Hypothalamus (tissue), 51 donors: ENCODE data around the gene ULBP3.
A peak's percentile ranks its signal among the peaks of the same experiment; 100 is the strongest.
"Not testable (repeated sequence)": the region's sequence is repeated elsewhere in the genome, so short reads cannot be mapped to it uniquely, and the experiment has no call there.

Experiments
- DNase-seq, 51 donors: peaks; one replicate each; lab custom pipeline; 2025; lab: John Stamatoyannopoulos, UW

The ULBP3 gene

DNA sequence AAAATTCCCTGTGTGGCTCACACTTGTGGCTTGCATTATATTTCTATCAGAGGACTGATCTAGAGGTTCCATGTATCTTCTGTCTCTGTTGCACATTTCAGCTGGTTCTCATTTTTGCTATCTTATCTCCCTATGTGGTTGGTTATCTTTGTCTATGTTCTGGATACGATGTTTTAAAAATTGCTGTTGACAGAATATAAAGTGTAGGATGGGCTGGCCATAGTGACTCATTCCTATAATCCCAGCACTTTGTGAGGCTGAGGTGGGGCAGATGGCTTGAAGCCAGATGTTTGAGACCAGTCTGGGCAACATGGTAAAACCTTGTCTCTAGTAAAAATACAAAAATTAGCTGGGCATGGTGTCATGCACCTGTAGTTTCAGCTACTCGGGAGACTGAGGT, 9.9 kb upstream of the ULBP3 start:
- no peak for DNase-seq

DNA sequence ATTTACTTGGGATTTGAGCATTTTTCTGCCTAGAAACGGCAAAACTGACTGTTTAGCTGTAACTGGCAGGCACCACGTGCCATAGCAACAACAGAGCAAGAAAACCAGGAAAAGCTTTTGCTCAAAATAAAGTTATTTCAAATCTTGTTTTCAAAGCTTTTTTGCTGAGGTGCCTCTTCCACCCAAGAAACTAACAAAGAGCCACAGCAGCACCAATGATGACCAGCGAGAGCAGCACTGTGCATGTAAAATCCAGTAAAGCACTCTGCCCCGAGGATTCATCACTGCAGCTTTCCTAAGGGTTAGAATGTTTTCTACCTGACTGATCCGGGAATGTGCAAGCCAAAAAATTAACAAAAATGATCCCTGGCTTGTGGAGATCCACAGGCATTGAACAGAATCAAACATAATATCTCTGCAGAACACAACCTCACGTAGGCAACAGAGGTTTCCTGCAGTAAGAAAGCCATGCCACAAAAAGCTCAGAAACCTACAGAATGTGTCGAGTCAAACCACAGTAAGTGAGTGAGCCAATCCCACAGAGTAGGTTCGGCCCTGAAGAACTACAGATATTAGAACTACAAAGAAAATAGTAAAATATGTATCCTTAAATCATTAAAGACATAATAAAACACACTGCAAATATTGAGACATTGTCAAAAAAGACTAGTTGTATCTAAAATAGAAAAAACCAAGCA, 7.4 kb upstream of the ULBP3 start:
- peak in 1 of 51 donors; percentile 7 for DNase-seq

DNA sequence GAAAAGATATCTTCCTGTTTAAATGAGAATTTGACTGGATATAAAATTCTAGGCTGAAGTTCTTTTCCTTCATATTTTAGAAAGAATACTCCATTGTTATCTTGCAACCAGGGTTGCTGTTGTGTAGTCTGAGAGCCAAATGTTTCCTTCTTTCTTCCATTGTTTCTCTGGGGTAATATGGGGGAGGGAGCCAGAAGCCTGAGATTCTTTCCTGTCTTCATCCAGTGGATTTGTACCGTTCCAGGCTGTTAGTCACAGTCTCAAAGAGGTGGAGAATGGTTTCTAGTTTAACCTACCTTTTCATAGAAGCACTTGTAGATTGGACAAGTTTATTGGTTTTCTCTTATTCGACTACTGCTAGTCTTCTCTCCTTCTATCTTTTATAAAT, 6.1 kb upstream of the ULBP3 start:
- no peak for DNase-seq

DNA sequence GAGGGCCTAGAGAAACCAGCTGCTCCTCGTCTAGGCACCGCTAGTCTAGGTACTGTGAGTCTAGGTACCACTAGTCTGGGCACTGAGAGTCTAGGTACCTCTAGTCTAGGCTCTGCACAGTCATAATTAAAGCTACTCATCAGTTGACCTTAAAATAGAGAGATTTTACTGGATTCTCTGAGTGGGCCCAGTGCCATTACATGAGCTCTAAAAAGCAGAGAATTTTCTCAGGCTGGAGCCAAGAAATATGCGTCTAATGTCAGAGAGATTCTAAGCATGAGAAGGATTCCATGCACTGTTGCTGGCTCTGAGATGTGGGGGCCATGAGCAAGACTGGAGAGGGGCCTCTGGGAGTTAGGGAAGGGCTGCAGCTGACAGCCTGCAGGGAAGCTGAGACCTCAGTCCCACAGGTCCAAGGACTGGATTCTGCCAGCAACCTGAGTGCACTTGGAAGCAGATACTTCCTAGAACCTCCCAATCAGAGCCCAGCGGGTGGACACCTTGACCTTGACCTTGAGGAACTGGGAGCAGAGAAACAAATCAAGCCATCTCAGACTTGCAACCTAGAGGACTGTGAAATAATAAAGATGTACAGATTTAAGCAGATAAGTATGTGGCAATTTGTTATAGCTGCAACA, 5.6 kb upstream of the ULBP3 start:
- DNase-seq: not testable (repeated sequence)

DNA sequence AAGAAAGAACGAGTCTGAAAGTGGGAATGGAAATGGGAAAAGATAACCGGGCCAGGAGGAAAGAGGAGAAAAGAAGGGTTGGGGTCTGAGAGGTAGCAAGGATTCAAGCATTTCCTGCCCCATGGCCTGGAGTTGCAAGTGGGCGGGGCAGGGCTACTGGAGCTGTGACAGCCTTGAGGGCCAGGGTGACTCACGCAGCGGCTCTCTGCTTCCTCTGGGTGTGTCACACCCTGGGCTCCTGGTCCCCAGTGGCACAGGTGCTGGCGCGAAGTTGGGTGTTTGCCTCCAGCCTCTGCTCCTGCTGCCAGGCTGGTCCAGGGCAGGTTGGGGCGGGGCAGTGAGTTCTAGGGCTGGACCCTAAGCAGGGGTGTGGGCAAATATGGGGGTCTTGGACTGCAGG, 3.3 kb upstream of the ULBP3 start:
- no peak for DNase-seq

DNA sequence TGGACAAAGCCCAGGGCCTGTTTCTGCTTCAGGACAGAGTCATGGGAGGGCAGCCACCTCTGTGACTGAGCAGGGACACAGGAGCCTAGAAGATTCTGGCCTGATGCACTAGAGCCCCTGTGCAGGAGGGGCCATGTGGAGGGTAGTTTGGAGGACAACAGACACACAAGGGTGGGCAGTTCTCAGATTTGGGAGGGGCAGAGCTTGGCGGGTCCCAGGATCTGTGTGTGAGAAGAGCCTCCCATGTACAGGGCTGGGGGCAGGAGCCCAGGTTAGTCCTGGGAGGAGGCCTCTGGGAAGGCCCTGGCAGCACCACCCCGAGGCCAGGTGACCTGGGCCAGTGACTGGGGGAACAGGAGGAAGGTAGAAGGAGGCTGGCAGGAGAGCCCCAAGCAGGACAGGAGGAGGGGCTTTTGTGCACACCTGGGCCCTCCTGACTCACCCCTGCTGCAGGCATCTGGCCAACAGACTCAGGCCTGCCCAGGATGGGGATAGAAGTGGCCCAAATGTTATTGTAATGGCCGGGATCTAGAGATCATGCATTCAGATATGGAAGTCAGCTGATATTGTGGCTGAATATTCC, 1.4 kb upstream of the ULBP3 start:
- no peak for DNase-seq

DNA sequence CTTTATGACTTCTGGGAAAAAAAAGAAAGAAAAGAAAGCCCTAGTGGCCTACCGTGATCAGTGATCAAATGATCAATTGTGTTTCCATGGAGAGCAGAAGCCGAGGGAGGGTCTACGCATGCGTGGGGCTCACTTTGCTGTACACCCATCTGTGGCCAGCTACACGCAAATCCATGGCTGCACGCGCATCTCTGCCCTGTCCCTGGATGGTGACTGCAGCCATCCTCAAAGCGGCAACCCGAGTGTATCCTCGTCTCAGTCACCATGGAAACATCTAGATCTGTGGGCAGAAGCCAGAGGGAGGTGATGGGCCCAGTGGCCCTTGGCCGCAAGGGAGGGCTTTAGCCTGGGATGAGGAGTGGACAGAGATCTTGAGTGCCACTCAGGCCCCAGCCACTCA, 785 bp upstream of the ULBP3 start:
- peak in 22 of 51 donors; percentile 6 to 48 (median 25) for DNase-seq

DNA sequence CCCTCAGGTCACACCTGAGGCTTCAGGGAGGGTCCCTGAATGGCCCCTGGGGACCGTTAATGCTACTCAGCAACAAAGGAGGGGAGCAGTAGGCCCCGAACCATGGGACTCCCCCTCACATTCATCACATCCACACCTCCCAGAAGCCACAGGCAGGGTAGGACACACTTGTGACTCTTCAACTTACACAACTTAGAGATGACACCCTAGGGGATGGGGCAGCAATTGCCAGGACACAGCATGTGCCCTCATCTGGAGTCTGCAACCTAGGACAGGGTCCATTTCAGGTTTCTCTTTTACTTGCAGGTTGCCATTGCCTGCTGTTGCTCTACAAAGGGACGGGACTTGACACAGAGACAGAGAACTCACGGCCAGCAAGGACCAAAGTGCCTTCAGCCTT, 770 bp downstream of the ULBP3 start:
- DNase-seq: no peak

DNA sequence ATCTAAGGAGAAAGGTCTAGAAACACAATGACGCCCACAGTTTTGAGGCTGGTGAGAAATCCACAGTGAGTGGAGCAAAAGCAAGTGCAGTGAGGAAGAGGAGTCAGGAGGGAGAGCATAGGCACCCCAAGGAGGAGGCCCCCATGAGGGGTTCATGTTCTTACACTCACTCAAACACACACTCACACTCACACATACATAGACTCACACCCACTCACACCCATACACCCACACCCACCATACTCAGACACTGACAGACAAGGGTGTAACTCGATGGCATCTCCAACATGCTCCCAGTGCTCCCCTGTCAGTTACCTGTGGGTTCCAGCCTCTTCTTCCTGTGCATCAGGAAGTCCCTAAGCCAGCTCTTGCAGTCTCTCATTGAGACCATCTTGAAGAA, 3.8 kb downstream of the ULBP3 start:
- DNase-seq: no peak

DNA sequence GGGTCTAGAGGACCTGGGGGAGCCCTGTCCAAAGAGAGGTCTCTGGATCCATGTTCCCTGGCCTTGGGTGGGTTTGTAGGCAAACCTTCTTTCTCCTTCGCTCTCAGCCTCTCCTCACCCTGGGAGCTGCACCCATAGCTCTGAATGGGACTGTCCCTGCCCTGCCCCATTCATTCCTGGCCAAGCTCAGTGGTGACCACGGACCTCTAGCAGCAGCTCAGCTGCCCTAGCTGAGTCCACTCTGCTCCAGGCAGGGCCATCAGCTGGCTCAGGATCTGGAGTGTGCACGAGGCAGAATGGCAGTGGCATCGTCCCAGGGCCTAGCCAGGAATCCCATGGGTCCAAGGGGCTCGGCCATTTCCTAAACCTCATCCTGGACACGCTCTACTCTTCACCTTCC, 5.3 kb downstream of the ULBP3 start:
- DNase-seq: no peak

DNA sequence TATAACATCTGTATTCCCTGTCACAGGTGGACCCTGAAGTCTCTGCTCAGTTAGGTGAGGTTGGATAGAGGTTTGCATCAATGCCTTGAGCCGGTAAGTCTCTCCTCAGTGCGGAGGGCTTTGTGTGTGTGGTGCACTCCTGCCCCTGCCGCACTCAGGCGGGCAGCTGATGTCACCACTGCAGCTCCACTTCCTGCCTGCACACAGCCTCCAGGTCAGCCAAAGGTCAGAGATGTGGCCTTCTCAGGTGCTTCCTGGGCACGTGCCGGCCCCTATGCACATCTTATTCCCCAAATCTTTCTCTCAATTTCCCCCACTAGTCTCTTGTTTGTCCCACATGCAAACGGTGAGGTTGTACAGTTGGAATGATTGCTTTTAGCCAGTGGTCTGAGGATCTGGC, 8.9 kb downstream of the ULBP3 start:
- not testable (repeated sequence) for DNase-seq

DNA sequence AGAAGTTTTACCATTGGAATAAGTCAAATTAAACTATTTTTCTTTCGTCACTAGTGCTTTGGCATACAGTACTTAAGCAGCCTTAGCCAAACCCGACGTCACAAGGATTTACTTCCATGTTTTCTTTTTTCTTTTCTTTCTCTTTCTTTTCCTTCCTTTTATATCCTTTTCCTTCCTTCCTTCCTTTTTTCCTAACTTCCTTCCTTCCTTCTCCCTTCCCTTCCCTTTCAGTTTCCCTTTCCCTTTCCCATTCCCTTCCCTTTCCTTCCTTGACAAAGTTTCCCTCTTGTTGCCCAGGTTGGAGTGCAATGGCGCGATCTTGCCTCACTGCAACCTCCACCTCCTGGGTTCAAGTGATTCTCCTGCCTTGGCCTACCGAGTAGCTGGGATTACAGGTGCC, 9.9 kb downstream of the ULBP3 start:
- no peak for DNase-seq

DNA sequence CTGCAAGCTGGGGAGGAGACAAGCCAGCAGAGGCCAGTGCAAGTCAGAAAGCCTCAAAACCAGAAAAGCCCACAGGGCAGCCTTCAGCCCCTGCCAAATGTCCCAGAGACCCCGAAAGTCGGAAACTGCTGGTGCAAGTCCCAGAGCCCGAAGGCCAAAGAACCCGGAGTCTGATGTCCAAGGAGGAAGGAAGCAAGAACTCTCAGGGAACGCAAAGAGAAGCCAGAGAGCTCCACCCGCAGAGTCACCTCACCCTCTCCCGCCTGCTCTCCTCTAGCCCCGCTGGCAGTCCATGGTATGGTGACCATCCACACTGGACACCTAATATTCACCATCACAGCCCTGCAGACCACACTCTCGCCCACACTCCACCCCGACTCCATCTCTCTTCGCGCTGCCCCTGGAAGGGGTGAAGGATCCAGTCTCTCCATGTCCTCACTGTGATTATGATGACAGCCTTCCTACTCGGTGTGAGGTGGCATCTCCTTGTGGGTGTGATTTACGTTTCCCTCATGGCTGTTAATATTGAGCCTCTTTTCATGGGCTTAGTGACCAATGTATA, 10.6 kb downstream of the ULBP3 start:
- DNase-seq: no peak

DNA sequence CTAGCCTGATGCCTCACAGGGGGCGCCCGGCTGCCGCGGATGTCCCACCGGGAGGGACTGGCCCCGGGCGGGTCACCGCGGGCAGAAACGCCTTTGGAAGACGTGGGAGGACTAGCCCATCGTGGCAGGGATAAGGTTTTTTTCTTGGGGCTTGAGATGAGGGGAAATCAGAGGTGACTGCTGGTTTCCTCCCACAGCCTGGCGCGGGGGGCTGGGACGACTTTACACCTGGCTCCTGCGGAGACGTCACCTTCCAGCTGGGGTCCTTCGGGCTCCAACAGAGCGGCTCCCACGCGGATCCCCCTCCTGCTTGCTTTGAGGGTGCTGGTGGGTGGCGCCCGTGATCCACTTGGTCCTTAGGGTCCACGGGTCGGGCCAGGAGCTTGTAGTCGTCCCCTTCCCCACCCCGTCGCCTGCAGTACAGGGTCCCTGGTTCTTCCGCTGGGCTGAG, 11.4 kb downstream of the ULBP3 start:
- no peak for DNase-seq

DNA sequence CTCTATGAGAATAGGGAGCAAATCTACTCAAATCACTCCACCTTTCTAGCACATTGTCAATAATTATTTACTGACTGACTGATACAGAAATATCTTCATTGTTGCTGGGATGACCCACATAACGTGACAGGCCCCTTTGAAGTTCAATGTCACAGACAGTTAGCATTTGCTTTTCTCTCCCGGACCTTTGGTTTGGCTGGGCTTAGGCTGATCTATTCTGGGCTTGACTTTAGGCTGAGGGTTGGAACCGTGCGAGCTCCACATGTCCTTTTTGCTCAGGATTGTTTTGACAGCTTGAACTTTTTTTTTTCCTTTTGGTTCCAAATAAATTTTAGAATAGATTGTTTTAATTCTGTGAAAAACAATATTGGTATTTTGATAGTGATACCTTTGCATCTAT, 12.0 kb downstream of the ULBP3 start:
- DNase-seq: no peak

DNA sequence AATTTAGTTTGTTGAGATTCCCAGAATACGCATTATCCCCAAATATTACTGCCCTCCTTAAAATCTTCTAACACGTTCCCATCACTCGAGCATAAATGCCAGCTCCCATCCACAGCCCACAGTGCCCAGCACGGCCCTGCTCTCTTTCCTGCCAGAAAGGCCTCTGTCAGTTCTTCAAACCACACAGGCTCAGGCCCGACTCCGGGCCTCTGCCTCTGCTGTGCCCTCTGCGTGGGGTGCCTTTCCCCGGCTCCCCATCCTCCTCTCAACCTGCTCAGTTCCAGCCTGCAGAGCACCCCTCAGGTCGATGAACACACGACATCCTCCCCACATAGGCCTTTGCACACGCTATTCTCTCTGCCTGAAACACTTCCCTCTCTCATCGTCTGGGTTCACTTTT, 12.8 kb downstream of the ULBP3 start:
- DNase-seq: no peak

DNA sequence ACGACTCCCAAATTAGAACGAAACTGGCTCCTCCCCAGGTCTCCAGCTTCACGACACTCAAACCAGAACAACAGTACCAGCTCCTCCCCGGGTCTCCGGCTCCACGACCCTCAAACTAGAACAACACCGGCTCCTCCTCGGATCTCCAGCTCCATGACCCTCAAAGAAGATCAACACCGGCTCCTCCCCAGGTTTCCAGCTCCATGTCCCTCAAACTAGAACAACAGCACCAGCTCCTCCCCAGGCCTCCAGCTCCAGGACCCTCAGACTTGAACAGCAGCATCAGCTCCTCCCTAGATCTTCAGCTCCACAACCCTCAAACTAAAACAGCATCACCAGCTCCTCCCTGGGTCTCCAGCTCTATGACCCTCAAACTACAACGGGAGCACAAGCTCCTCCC, 13.8 kb downstream of the ULBP3 start:
- DNase-seq: no peak

DNA sequence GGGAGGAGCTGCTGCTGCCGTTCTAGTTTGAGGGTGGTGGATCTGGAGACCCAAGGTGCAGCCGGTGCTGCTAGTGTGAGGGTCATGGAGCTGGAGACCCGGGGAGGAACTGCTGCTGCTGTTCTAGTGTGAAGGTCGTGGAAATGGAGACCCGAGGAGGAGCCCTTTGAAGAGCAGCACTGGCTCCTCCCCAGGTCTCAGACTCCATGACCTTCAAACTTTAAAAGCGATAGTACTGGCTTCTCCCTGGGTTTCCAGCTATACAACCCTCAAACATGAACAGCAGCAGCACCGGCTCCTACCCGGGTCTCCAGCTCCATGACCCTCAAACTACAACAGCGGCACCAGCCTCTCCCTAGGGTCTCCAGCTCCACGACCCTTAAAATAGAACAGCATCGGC, 15.5 kb downstream of the ULBP3 start:
- no peak for DNase-seq

DNA sequence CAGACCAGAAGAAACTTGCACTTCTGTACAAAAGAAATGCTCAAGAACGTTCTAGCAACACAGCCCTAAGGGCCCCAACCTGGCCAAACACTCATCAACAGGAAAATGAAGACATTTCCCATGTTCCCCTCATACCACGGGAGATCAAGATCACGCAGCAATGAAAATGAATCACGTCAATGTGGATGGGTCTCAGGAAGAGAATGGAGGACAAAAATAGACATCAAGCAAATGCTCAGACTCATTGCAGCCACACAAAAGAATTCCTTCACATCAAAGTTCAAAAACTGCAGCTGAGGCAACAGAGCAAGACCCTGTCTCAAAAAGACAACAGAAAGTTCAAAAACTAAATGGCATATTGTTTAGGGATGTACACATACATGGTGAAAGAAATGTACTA, 18.1 kb downstream of the ULBP3 start:
- no peak for DNase-seq

DNA sequence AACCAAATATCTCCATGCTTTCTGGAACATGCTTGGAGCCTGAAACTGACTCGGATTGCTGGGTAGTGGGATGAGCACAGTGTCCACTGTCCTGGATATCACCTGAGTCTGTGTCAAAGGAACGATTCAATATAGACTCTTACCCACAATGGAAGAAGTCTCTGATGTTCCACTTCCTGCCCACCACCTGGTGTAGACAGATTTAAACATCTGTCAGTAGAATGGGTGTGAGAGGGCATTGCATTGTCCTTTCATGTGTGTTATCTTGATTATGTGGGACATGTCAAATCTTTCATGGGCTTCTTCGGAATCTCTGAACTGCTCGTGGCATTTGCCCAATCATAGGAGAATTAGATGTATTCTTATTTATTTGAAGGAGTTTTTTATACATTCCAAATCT, 20.8 kb downstream of the ULBP3 start:
- DNase-seq: no peak

DNA sequence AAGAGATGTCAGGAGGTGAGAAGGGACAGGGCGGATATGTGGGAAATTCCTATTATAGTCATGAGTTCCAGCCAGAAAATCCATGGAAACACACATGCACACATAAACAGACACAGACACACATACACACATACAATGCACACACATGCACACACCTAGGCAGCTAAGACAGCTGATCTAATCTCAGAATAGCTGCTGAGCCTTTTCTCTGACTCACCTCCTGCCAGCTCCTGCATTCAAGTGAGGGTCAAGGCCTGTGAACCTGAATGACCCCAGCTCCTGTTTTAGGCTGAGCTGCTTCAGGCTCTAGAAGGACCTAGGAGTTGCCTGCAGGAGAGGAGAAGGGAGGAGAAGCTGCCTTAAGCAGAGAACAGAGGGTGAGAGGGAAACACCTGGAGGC, 22.0 kb downstream of the ULBP3 start:
- no peak for DNase-seq

DNA sequence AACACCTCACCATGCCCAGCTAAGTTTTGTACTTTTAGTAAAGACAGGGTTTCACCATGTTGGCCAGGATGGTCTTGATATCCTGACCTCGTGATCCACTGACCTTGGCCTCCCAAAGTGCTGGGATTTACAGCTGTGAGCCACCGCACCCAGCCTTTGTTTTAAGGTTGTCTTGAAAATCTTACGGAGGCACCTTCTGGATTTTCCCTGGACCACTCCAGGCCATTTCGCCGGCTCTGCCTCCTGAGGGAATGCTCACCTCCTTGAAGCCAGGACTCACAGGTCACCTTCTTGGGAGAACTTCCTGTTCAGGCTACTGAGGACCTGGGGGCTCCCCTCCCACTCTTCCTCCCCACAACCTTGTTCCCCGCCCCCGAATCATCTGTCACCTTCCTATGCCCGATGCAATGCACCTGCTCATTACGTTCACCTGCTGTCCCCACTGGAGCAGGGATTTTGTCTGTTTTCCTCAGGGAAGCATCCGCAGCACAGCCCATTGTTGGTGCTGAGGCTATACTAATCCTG, 24.2 kb downstream of the ULBP3 start:
- no peak for DNase-seq
